ENCODE results near the gene ARHGAP15. TPM values are rescaled to one million over a fixed set of nuclear protein-coding genes. Genes with fewer than 3 reads are reported as not detected.

Gene ARHGAP15
- total and polyA plus RNA-seq, 5 experiments from 2014 or later = 130 to 299 (median 217) TPM

- Mint-ChIP-seq H3K27me3 (no peaks in the 10 kb centered on the region), H3K9me3 (no peaks in the 10 kb centered on the region), H3K36me3 (peaks cover 0 to 23% (median 11%) of the 10 kb centered on the region in 3 donors), H3K27ac (peak overlapping the region; percentile 12 to 82 (median 60)), H3K4me3 (peak overlapping the region in 7 of 10 donors; percentile 12 to 59 (median 19)), H3K4me1 (peaks cover 48 to 94% (median 89%) of the 10 kb centered on the region in 4 donors)
- no peak for ATAC-seq
- DNase-seq = no peak
- POLR2A ChIA-PET = no interaction called here
These were observed 17.8 kb downstream of the ARHGAP15 start for GRCh38 chr2:143146815-143147530.

GRCh38 chr2:143148011-143148410 is 18.8 kb downstream of the ARHGAP15 start:
- POLR2A ChIA-PET = interaction anchor here (1.4 to 1.5 kb wide), 2 partner anchors 10 to 20 kb away, joined by 3 to 6 read pairs; no protein-coding TSS in a partner anchor
- H3K36me3 Mint-ChIP-seq = peaks cover 0 to 18% (median 9%) of the 10 kb centered on the region in 3 donors
- DNase-seq (no peak), ATAC-seq (no peak)
- peak overlapping the region; percentile 6 to 91 (median 78) for H3K27ac Mint-ChIP-seq
- H3K9me3 Mint-ChIP-seq = no peaks in the 10 kb centered on the region
- H3K4me3 Mint-ChIP-seq = peak overlapping the region in 7 of 10 donors; percentile 8 to 65 (median 36)
- no peaks in the 10 kb centered on the region for H3K27me3 Mint-ChIP-seq
- peaks cover 51 to 95% (median 91%) of the 10 kb centered on the region in 4 donors for H3K4me1 Mint-ChIP-seq

- Mint-ChIP-seq H3K4me1 (peaks cover 51 to 93% (median 90%) of the 10 kb centered on the region in 4 donors), H3K36me3 (peaks cover 0 to 13% (median 5%) of the 10 kb centered on the region in 3 donors), H3K4me3 (peak overlapping the region in 9 of 10 donors; percentile 5 to 70 (median 51)), H3K9me3 (no peaks in the 10 kb centered on the region), H3K27me3 (no peaks in the 10 kb centered on the region), H3K27ac (peak overlapping the region; percentile 59 to 91 (median 80))
- POLR2A ChIA-PET = interaction anchor here (1.4 to 1.5 kb wide), 2 partner anchors 11 to 21 kb away, joined by 3 to 6 read pairs; no protein-coding TSS in a partner anchor
- no peak for DNase-seq
- no peak for ATAC-seq
These were observed 19.5 kb downstream of the ARHGAP15 start for GRCh38 chr2:143148757-143149156.

- peak overlapping the region; percentile 79 to 92 (median 90) for H3K27ac Mint-ChIP-seq
- H3K9me3 Mint-ChIP-seq = no peaks in the 10 kb centered on the region
- peak; percentile 49 to 50 for ATAC-seq
- peak overlapping the region; percentile 8 to 77 (median 66) for H3K4me3 Mint-ChIP-seq
- H3K4me1 Mint-ChIP-seq = peaks cover 52 to 93% (median 88%) of the 10 kb centered on the region in 4 donors
- H3K27me3 Mint-ChIP-seq = no peaks in the 10 kb centered on the region
- H3K36me3 Mint-ChIP-seq = peaks cover 0 to 8% (median 0%) of the 10 kb centered on the region in 3 donors
- DNase-seq = no peak
- POLR2A ChIA-PET = interaction anchor here (0.8 to 1.0 kb wide), 2 partner anchors 11 to 17 kb away, joined by 4 read pairs; no protein-coding TSS in a partner anchor
These were observed 21.1 kb downstream of the ARHGAP15 start for GRCh38 chr2:143150287-143150686.

- H3K4me3 Mint-ChIP-seq = peak overlapping the region in 8 of 10 donors; percentile 8 to 79 (median 64)
- DNase-seq = no peak
- POLR2A ChIA-PET = interaction anchor here (0.7 to 1.4 kb wide), 2 partner anchors 10 to 23 kb away, joined by 3 to 4 read pairs; no protein-coding TSS in a partner anchor
- no peaks in the 10 kb centered on the region for H3K27me3 Mint-ChIP-seq
- peaks cover 51 to 96% (median 90%) of the 10 kb centered on the region in 4 donors for H3K4me1 Mint-ChIP-seq
- H3K9me3 Mint-ChIP-seq = no peaks in the 10 kb centered on the region
- peak overlapping the region; percentile 75 to 93 (median 90) for H3K27ac Mint-ChIP-seq
- peaks cover 5 to 14% (median 9%) of the 10 kb centered on the region in 3 donors for H3K36me3 Mint-ChIP-seq
- peak in 1 of 2 donors; percentile 18 for ATAC-seq
These were observed 22.0 kb downstream of the ARHGAP15 start for GRCh38 chr2:143151111-143151752.

- Mint-ChIP-seq H3K27ac (peak overlapping the region; percentile 73 to 93 (median 87)), H3K27me3 (no peaks in the 10 kb centered on the region), H3K36me3 (peaks cover 5 to 22% (median 10%) of the 10 kb centered on the region in 3 donors), H3K4me3 (peak overlapping the region; percentile 17 to 79 (median 62)), H3K9me3 (no peaks in the 10 kb centered on the region), H3K4me1 (peaks cover 46 to 96% (median 87%) of the 10 kb centered on the region in 4 donors)
- POLR2A ChIA-PET = interaction anchor here (0.6 to 1.4 kb wide), 2 partner anchors 9 to 23 kb away, joined by 4 read pairs; partner anchors contain the start of gene ARHGAP15
- ATAC-seq = peak; percentile 25 to 37
- no peak for DNase-seq
These were observed 23.0 kb downstream of the ARHGAP15 start for GRCh38 chr2:143152219-143152618.

- Mint-ChIP-seq H3K4me1 (peaks cover 44 to 96% (median 87%) of the 10 kb centered on the region in 4 donors), H3K36me3 (peaks cover 5 to 26% (median 10%) of the 10 kb centered on the region in 3 donors), H3K27me3 (no peaks in the 10 kb centered on the region), H3K4me3 (peak overlapping the region; percentile 17 to 79 (median 62)), H3K9me3 (no peaks in the 10 kb centered on the region), H3K27ac (peak overlapping the region; percentile 73 to 93 (median 87))
- peak; percentile 68 to 72 for ATAC-seq
- DNase-seq = peak in 2 of 10 donors; percentile 41 to 47
- POLR2A ChIA-PET = no interaction called here
These were observed 23.4 kb downstream of the ARHGAP15 start for GRCh38 chr2:143152637-143153036.

GRCh38 chr2:143155661-143156060 is 26.4 kb downstream of the ARHGAP15 start:
- no peaks in the 10 kb centered on the region for H3K27me3 Mint-ChIP-seq
- peaks cover 5 to 35% (median 10%) of the 10 kb centered on the region in 3 donors for H3K36me3 Mint-ChIP-seq
- peak overlapping the region; percentile 61 to 88 (median 78) for H3K27ac Mint-ChIP-seq
- peaks cover 39 to 94% (median 86%) of the 10 kb centered on the region in 4 donors for H3K4me1 Mint-ChIP-seq
- no peaks in the 10 kb centered on the region for H3K9me3 Mint-ChIP-seq
- POLR2A ChIA-PET = interaction anchor here (0.6 kb wide), 2 partner anchors 18 to 390 kb away, joined by 3 read pairs; no protein-coding TSS in a partner anchor
- DNase-seq (no peak), ATAC-seq (no peak)
- peak overlapping the region in 4 of 10 donors; percentile 16 to 59 (median 33) for H3K4me3 Mint-ChIP-seq

GRCh38 chr2:143157001-143157400 is 27.8 kb downstream of the ARHGAP15 start:
- ATAC-seq (no peak), DNase-seq (no peak)
- Mint-ChIP-seq H3K36me3 (peaks cover 5 to 45% (median 10%) of the 10 kb centered on the region in 3 donors), H3K9me3 (no peaks in the 10 kb centered on the region), H3K27me3 (no peaks in the 10 kb centered on the region), H3K4me1 (peaks cover 40 to 94% (median 86%) of the 10 kb centered on the region in 4 donors), H3K4me3 (peak overlapping the region in 1 of 10 donors; percentile 31), H3K27ac (peak overlapping the region in 8 of 10 donors; percentile 5 to 88 (median 68))
- POLR2A ChIA-PET = interaction anchor here (0.9 kb wide), 1 partner anchor 29 kb away, joined by 4 read pairs; no protein-coding TSS in a partner anchor

- peak overlapping the region; percentile 24 to 88 (median 68) for H3K27ac Mint-ChIP-seq
- peak overlapping the region in 9 of 10 donors; percentile 0 to 54 (median 19) for H3K4me3 Mint-ChIP-seq
These were observed 28.2 kb downstream of the ARHGAP15 start for GRCh38 chr2:143157418-143157817.

GRCh38 chr2:143158098-143158497 is 28.9 kb downstream of the ARHGAP15 start:
- Mint-ChIP-seq H3K27me3 (no peaks in the 10 kb centered on the region), H3K4me3 (peak overlapping the region in 8 of 10 donors; percentile 41 to 82 (median 57)), H3K36me3 (peaks cover 5 to 52% (median 10%) of the 10 kb centered on the region in 3 donors), H3K27ac (peak overlapping the region; percentile 60 to 93 (median 83)), H3K9me3 (no peaks in the 10 kb centered on the region), H3K4me1 (peaks cover 33 to 93% (median 83%) of the 10 kb centered on the region in 4 donors)
- ATAC-seq = no peak
- DNase-seq = no peak
- POLR2A ChIA-PET = interaction anchor here (0.8 to 1.6 kb wide), 2 partner anchors 26 to 101 kb away, joined by 3 read pairs; no protein-coding TSS in a partner anchor

More at GRCh38 chr2:143157418-143157817, 28.2 kb downstream of the ARHGAP15 start:
- DNase-seq (no peak), ATAC-seq (no peak)
- Mint-ChIP-seq H3K27me3 (no peaks in the 10 kb centered on the region), H3K9me3 (no peaks in the 10 kb centered on the region), H3K36me3 (peaks cover 5 to 49% (median 10%) of the 10 kb centered on the region in 3 donors), H3K4me1 (peaks cover 36 to 94% (median 85%) of the 10 kb centered on the region in 4 donors)
- POLR2A ChIA-PET = interaction anchor here (0.9 kb wide), 1 partner anchor 29 kb away, joined by 4 read pairs; no protein-coding TSS in a partner anchor

Data from naive thymus-derived CD8-positive, alpha-beta T cell (primary cell).